Progenitor cell of endocrine pancreas (in vitro differentiated cells): ENCODE results near the gene MAST4. TPM values are rescaled to one million over a fixed set of nuclear protein-coding genes. Genes with fewer than 3 reads are reported as not detected.

ENCODE experiments used
- DNase-seq: peaks from one replicate; pipeline ENCODE4 v3.0.0; 2021; ENCODE audit warnings: low spot score; ENCODE audit not compliant: unreplicated experiment
- H3K27ac Mint-ChIP-seq: 2 replicates; pipeline ENCODE4 v1.8.0; 2021; ENCODE audit warnings: mild to moderate bottlenecking, moderate library complexity, mixed read lengths
- H3K27me3 Mint-ChIP-seq: 2 replicates; pipeline ENCODE4 v1.8.0; 2021; ENCODE audit warnings: mixed read lengths
- H3K36me3 Mint-ChIP-seq: 2 replicates; pipeline ENCODE4 v1.8.0; 2022; ENCODE audit warnings: mixed read lengths; ENCODE audit not compliant: insufficient read depth
- H3K4me1 Mint-ChIP-seq: 2 replicates; pipeline ENCODE4 v1.8.0; 2021; ENCODE audit warnings: low read depth, mixed read lengths
- H3K4me3 Mint-ChIP-seq: 2 replicates; pipeline ENCODE4 v1.8.0; 2021; ENCODE audit warnings: low read depth, mild to moderate bottlenecking, moderate library complexity, mixed read lengths
- H3K9me3 Mint-ChIP-seq: 2 replicates; pipeline ENCODE4 v1.8.0; 2021; ENCODE audit warnings: low read depth, mixed read lengths
- total RNA-seq: library from RNA; stranded (reverse); gene quantifications from 2 replicates; pipeline ENCODE4 v1.2.1, GENCODE V29; 2021
- TF ChIP-seq, protein P1 (sequence below): fragments of 200-600 bp; sonication (generic); IDR thresholded peaks from one replicate; pipeline ENCODE4 v1.5.0; 2021; ENCODE audit warnings: antibody characterized with exemption, mild to moderate bottlenecking; ENCODE audit not compliant: unreplicated experiment

MAST4 gene
- total RNA-seq, 1 donor from 2014 or later = 45.3 TPM

- Mint-ChIP-seq H3K4me3 (no peak overlapping the region), H3K36me3 (peaks cover 19% of the 10 kb centered on the region), H3K27me3 (no peaks in the 10 kb centered on the region), H3K4me1 (peaks cover 39% of the 10 kb centered on the region), H3K9me3 (no peaks in the 10 kb centered on the region), H3K27ac (no peak overlapping the region)
- TF ChIP-seq, protein P1, sequence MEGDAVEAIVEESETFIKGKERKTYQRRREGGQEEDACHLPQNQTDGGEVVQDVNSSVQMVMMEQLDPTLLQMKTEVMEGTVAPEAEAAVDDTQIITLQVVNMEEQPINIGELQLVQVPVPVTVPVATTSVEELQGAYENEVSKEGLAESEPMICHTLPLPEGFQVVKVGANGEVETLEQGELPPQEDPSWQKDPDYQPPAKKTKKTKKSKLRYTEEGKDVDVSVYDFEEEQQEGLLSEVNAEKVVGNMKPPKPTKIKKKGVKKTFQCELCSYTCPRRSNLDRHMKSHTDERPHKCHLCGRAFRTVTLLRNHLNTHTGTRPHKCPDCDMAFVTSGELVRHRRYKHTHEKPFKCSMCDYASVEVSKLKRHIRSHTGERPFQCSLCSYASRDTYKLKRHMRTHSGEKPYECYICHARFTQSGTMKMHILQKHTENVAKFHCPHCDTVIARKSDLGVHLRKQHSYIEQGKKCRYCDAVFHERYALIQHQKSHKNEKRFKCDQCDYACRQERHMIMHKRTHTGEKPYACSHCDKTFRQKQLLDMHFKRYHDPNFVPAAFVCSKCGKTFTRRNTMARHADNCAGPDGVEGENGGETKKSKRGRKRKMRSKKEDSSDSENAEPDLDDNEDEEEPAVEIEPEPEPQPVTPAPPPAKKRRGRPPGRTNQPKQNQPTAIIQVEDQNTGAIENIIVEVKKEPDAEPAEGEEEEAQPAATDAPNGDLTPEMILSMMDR = no peak
- DNase-seq = no peak
These were observed 545.5 kb downstream of the MAST4 start for GRCh38 chr5:67141644-67142043.

DNA sequence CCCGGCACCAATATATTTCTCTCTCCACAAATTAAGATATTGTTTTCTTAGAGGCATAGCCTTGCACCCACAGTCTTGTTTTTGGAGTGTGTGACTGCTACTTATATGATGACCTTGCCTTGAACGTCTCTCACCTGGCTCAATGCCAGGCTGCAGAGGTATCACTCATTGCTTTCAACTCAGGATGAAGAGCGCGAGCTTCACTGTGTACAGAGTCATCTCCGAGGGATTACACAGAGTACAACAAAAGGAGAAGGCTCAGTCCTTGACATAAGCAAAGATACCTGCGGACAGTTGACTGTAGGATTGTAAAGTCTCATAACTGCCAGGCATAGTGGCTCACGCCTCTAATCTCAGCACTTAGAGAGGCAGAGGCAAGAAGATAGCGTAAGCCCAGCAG, 546.6 kb downstream of the MAST4 start:
- Mint-ChIP-seq H3K27ac (peak overlapping the region; percentile 43), H3K4me1 (peaks cover 39% of the 10 kb centered on the region)

DNA sequence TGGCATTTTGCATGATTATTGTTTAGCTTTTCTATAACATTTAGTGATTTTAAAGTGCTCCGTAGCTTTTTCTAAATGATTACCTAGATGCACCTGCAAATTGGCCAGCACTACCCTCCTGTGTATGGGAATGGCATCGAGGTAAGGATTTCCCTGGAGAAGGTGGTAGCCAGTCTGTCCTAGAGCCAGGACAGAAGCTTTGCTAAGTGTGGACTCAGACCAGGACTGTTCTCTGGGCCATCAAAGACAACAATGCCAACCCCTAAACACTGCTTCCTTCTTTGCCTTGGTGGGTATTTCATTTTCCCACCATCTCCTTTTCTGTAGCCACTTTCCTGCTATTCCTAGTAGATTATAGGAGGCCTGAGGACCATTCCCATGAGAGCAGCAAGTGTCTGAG, 547.4 kb downstream of the MAST4 start:
- Mint-ChIP-seq H3K27me3 (no peaks in the 10 kb centered on the region), H3K9me3 (no peaks in the 10 kb centered on the region), H3K4me3 (peak overlapping the region; percentile 10), H3K27ac (peak overlapping the region; percentile 26), H3K4me1 (peaks cover 39% of the 10 kb centered on the region), H3K36me3 (peaks cover 24% of the 10 kb centered on the region)
- TF ChIP-seq, protein P1 = no peak
- no peak for DNase-seq

More for the DNA sequence above, 546.6 kb downstream of the MAST4 start:
- Mint-ChIP-seq H3K27me3 (no peaks in the 10 kb centered on the region), H3K9me3 (no peaks in the 10 kb centered on the region), H3K4me3 (no peak overlapping the region), H3K36me3 (peaks cover 21% of the 10 kb centered on the region)
- TF ChIP-seq, protein P1 = no peak
- no peak for DNase-seq

GRCh38 chr5:67144183-67144639, 548.0 kb downstream of the MAST4 start:
- peak overlapping the region; percentile 10 for H3K27ac Mint-ChIP-seq
- peak overlapping the region; percentile 10 for H3K4me3 Mint-ChIP-seq
- TF ChIP-seq, protein P1 = no peak
- H3K9me3 Mint-ChIP-seq = no peaks in the 10 kb centered on the region
- H3K4me1 Mint-ChIP-seq = peaks cover 38% of the 10 kb centered on the region
- H3K36me3 Mint-ChIP-seq = peaks cover 26% of the 10 kb centered on the region
- DNase-seq = no peak
- no peaks in the 10 kb centered on the region for H3K27me3 Mint-ChIP-seq

DNA sequence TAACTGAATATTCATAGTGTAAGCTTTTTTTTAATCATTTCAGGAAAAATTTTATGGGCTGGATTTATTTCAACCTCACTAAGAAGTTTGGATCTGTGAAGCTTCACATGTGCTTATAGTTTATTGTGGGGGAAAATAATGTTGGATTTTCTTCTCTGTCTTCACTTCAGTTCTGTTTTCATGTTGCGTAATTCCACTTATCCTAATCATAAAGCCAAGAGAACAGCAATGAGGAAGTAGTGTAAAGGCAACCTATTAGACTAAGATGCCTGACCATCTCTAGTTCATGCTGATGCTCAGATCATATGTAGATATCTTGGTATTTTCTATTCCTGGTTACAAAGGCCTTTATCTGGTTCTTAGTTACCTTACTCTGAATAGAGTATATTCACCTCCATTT, 550.4 kb downstream of the MAST4 start:
- Mint-ChIP-seq H3K9me3 (no peaks in the 10 kb centered on the region), H3K27me3 (no peaks in the 10 kb centered on the region), H3K36me3 (peaks cover 42% of the 10 kb centered on the region), H3K27ac (no peak overlapping the region), H3K4me3 (no peak overlapping the region), H3K4me1 (peaks cover 24% of the 10 kb centered on the region)
- TF ChIP-seq, protein P1 = no peak
- DNase-seq = no peak
